ENCODE measurements around the gene SLC6A19.

GRCh38 chr5:1197876-1198666 is 3.3 kb upstream of the SLC6A19 start:
- TF ChIP-seq EZH2phosphoT487 (IDR thresholded peaks at IDR 0.05) (no peak), EZH2 (IDR thresholded peaks at IDR 0.05) (no peak)

Data from neural progenitor cell (in vitro differentiated cells).